ENCODE measurements around the gene GNG5. TPM values are rescaled to one million over a fixed set of nuclear protein-coding genes. Genes with fewer than 3 reads are reported as not detected.
"Not testable (repeated sequence)": the region's sequence is repeated elsewhere in the genome, so short reads cannot be mapped to it uniquely, and the experiment has no call there.

GNG5 gene
- total RNA-seq, 1 donor from 2014 or later = 9.5 TPM

GRCh38 chr1:84488107-84488506 is 18.3 kb downstream of the GNG5 start:
- no peak for DNase-seq

GRCh38 chr1:84481317-84481716 is 25.1 kb downstream of the GNG5 start:
- DNase-seq = no peak

- no peak for DNase-seq
Observed at GRCh38 chr1:84480650-84481049, 25.7 kb downstream of the GNG5 start.

- peak; percentile 19 for DNase-seq
Observed at GRCh38 chr1:84479998-84480397, 26.4 kb downstream of the GNG5 start.

GRCh38 chr1:84478876-84479868 is 27.2 kb downstream of the GNG5 start, which contains the start of gene RPF1:
Gene RPF1, plus strand, starts transcription at chr1:84479266. Its CDS starts 16 bp downstream, at chr1:84479282.
- peak; percentile 83 for DNase-seq

GRCh38 chr1:84476225-84476624 is 30.2 kb downstream of the GNG5 start:
- DNase-seq = no peak

- no peak for DNase-seq
Observed at GRCh38 chr1:84467298-84467697, 39.1 kb downstream of the GNG5 start.

- DNase-seq = no peak
Observed at GRCh38 chr1:84462118-84462517, 44.3 kb downstream of the GNG5 start.

- DNase-seq = no peak
Observed at GRCh38 chr1:84452436-84452835, 53.9 kb downstream of the GNG5 start.

- no peak for DNase-seq
Observed at GRCh38 chr1:84450910-84451309, 55.5 kb downstream of the GNG5 start.

GRCh38 chr1:84448704-84449103 is 57.7 kb downstream of the GNG5 start:
- DNase-seq = not testable (repeated sequence)

Other genes starting within 250 kb of the GNG5 start
- gene SAMD13, start 204.9 kb downstream of the GNG5 start, total RNA-seq = 1.0 and 1.5 TPM in 2 replicates
- gene DNASE2B, start 108.1 kb downstream of the GNG5 start, total RNA-seq = not detected in 2 replicates
- 32.7 and 36.2 TPM in 2 replicates for gene RPF1, start 27.3 kb downstream of the GNG5 start, total RNA-seq
- 0.65 and 2.0 TPM in 2 replicates for gene SPATA1, start 195 bp downstream of the GNG5 start, total RNA-seq
- 5.4 and 8.0 TPM in 2 replicates for gene CTBS, start 67.9 kb upstream of the GNG5 start, total RNA-seq
- 2.9 and 4.5 TPM in 2 replicates for gene SSX2IP, start 183.9 kb upstream of the GNG5 start, total RNA-seq

Data from dermis blood vessel endothelial cell (primary cell).